GM23338 (cell line): ENCODE results near the gene MMP17.

ENCODE experiments used
- CREB1 ChIP-seq: fragments of 250-450 bp; sonication (Bioruptor Pico); IDR thresholded peaks from 2 replicates; pipeline ENCODE4 v1.5.0; 2020; ENCODE audit warnings: low read depth, mild to moderate bottlenecking, moderate library complexity
- EZH2 ChIP-seq: fragments of 200-600 bp; sonication (generic); IDR thresholded peaks from one replicate; pipeline ENCODE4 v1.8.0; 2017; ENCODE audit warnings: antibody characterized with exemption, mild to moderate bottlenecking, low read depth; ENCODE audit not compliant: unreplicated experiment
- EZH2phosphoT487 ChIP-seq: fragments of 200-600 bp; sonication (generic); IDR thresholded peaks from one replicate; pipeline ENCODE4 v1.8.1; 2018; ENCODE audit warnings: antibody characterized with exemption; ENCODE audit not compliant: unreplicated experiment
- POLR2AphosphoS5 ChIP-seq: IDR thresholded peaks from 2 replicates; pipeline ENCODE4 v1.6.1; 2016; ENCODE audit warnings: antibody characterized with exemption, low read depth
- ZNF114 ChIP-seq: fragments of 250-450 bp; sonication (Bioruptor Pico); IDR thresholded peaks from 2 replicates; pipeline ENCODE4 v1.5.0; 2020; ENCODE audit warnings: mild to moderate bottlenecking, moderate library complexity
- ZNF331 ChIP-seq: fragments of 250-450 bp; sonication (Bioruptor Pico); IDR thresholded peaks from 2 replicates; pipeline ENCODE4 v1.5.0; 2020; ENCODE audit warnings: low read depth, mild to moderate bottlenecking, moderate library complexity
- TF ChIP-seq, protein P1 (sequence below), 2 experiments: fragments of 200-600 bp in 1 of 2; sonication (generic) in 1 of 2; conservative IDR thresholded peaks; 2 replicates each; pipeline versions ENCODE4 v1.5.1 to v1.6.1; 2016 to 2017; ENCODE audit warnings: antibody characterized with exemption in 2 of 2, low read depth in 2 of 2, mild to moderate bottlenecking in 2 of 2, moderate library complexity in 1 of 2
- TF ChIP-seq, protein P2 (sequence below): IDR thresholded peaks from one replicate; pipeline ENCODE4 v1.6.1; 2018; ENCODE audit warnings: antibody characterized with exemption; ENCODE audit not compliant: unreplicated experiment

DNA sequence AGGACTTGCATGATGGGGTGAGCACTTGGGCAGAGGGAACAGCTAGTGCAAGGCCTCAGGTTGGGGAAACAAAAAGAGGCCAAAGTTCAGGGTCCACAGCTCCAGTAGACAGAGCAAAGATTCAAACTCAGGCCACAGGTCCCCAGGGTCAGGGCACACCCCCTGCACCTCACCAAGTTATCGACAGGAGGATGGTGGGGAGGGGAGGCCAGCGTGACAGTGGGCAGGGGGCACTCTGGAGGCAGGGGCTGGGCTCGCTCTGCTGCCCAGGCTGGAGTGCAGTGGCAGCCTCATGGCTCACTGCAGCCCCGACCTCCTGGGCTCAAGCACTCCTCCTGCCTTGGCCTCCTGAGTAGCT, 33.9 kb downstream of the MMP17 start:
- TF ChIP-seq EZH2phosphoT487 = no peak
- no peak for TF ChIP-seq POLR2AphosphoS5
- TF ChIP-seq CREB1 = no peak
- no peak for TF ChIP-seq EZH2
- TF ChIP-seq, protein P1, sequence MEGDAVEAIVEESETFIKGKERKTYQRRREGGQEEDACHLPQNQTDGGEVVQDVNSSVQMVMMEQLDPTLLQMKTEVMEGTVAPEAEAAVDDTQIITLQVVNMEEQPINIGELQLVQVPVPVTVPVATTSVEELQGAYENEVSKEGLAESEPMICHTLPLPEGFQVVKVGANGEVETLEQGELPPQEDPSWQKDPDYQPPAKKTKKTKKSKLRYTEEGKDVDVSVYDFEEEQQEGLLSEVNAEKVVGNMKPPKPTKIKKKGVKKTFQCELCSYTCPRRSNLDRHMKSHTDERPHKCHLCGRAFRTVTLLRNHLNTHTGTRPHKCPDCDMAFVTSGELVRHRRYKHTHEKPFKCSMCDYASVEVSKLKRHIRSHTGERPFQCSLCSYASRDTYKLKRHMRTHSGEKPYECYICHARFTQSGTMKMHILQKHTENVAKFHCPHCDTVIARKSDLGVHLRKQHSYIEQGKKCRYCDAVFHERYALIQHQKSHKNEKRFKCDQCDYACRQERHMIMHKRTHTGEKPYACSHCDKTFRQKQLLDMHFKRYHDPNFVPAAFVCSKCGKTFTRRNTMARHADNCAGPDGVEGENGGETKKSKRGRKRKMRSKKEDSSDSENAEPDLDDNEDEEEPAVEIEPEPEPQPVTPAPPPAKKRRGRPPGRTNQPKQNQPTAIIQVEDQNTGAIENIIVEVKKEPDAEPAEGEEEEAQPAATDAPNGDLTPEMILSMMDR (conservative IDR thresholded peaks at IDR 0.05; ENCODE audit: low read depth in 2 of 2) = no peak
- TF ChIP-seq, protein P2, sequence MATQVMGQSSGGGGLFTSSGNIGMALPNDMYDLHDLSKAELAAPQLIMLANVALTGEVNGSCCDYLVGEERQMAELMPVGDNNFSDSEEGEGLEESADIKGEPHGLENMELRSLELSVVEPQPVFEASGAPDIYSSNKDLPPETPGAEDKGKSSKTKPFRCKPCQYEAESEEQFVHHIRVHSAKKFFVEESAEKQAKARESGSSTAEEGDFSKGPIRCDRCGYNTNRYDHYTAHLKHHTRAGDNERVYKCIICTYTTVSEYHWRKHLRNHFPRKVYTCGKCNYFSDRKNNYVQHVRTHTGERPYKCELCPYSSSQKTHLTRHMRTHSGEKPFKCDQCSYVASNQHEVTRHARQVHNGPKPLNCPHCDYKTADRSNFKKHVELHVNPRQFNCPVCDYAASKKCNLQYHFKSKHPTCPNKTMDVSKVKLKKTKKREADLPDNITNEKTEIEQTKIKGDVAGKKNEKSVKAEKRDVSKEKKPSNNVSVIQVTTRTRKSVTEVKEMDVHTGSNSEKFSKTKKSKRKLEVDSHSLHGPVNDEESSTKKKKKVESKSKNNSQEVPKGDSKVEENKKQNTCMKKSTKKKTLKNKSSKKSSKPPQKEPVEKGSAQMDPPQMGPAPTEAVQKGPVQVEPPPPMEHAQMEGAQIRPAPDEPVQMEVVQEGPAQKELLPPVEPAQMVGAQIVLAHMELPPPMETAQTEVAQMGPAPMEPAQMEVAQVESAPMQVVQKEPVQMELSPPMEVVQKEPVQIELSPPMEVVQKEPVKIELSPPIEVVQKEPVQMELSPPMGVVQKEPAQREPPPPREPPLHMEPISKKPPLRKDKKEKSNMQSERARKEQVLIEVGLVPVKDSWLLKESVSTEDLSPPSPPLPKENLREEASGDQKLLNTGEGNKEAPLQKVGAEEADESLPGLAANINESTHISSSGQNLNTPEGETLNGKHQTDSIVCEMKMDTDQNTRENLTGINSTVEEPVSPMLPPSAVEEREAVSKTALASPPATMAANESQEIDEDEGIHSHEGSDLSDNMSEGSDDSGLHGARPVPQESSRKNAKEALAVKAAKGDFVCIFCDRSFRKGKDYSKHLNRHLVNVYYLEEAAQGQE = no peak
- no peak for TF ChIP-seq ZNF331
- no peak for TF ChIP-seq ZNF114
